Iris pigment epithelial cell (primary cell): ENCODE measurements around the gene B3GNT2.
A peak's percentile ranks its signal among the peaks of the same experiment; 100 is the strongest.
"Not testable (repeated sequence)": the region's sequence is repeated elsewhere in the genome, so short reads cannot be mapped to it uniquely, and the experiment has no call there.

Experiments
- DNase-seq: peaks from one replicate; pipeline ENCODE4 v3.0.0-alpha.2; 2011; ENCODE audit warnings: low read depth

B3GNT2 gene

GRCh38 chr2:62185475-62186155, 10.3 kb upstream of the B3GNT2 start:
- DNase-seq = no peak

DNA sequence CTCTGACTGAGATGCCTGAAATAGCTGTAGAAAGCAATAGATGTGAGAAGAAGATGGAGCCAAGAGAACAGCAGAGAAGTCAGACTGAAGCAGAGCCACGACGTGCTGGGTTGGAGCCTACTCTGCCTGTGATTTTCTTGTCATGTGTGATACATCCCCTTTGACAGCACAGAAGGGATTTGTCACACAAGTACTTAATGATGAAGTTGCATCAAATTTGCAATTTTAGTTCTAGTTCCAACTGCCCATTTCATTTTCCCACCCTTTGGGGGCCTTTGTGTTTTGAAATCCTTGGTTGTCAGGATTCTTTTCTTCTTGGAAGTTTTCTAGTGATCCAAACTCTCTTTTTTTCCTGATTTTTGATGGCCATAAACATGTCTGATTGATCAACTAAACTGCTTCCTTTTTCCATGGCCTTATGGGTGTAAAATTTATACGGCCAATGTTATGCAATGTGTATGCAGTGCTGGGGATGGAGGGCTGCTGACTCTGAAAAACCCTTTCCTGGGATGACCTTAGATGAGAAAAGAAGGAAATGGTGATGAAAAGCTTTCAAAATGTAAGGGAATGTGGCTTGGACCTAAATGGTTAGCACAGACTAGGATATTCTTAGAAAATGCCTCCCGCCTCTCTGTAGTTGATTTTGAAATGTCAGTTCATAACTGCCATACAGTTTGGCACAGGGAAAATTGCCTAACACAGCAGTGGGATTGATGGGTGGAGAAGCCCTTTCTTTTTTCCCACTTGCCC, 9.6 kb upstream of the B3GNT2 start:
- DNase-seq = no peak

DNA sequence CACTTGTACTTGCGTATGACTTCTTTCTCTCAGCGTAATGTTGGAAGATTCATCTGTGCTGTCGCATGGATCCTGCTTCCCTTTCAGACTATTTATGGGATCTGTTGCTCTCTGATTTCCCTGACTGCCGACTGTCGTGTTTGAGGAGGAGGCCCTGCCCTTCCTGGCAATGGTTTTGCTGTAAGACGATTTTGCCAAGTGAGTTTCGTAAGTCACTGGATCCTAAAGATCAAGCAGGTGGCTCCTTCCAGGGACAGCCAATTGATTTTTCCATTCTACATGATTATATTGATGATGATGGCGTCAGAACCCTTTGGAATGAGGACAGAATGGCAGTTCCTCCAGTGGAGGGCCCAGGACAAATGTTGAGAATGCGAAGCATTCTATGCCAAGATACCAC, 8.7 kb upstream of the B3GNT2 start:
- DNase-seq = no peak

DNA sequence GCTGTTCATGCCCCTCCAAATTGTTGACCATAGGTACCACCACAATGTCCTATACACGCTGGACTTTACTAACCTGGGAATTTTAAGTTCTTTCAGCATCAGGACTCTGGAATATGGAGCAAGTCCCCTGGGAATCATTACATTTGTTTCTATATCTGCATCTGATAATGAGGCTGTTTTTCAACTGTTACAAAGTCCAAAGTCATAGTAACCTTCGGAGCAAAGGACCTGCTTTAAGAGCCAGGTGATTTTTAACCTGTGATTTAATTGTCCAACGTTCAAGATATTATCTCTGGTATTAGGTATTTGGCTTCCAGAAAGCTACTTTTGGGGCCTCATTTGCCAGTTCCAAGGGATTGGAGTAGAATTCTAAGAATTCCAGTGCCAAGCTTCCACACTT, 7.5 kb upstream of the B3GNT2 start:
- no peak for DNase-seq

DNA sequence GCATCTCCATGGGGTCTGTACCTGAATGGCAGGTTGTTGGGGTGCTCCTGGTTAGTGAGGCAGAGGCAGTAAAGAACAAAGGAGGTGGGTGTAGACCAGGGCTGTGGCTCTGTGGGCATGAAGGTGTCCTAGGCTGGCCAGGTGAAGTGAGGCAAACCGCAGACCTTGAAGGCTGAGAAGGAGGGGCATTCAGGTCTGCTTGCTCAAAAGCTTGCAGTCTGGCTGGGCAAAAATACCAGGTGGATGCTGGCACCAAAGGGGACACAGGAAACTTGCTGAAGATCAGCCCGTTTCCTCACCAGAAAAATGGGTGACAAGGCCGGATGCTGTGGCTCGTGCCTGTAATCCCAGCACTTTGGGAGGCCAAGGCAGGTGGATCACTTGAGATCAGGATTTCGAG, 6.7 kb upstream of the B3GNT2 start:
- DNase-seq = no peak

DNA sequence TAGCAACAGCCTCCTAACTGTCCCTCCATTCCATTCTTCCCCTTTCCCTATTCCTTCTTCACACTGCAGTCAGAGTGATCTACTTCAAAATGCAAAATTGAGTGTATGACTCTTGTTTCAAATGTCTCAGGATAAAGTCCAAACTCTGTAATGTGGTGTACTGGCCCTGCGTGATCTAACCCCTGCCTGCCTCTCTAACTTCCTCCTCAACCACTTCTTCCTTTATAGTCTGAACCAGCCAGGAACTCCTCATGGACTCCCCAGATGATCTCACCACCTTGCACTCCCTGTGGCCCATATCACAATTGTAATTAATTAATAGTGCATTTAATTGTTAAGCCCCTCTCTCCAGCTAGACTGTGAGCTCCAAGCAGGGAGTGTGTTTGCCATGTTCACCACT, 3.1 kb upstream of the B3GNT2 start:
- DNase-seq = no peak

GRCh38 chr2:62194558-62195420, 1.1 kb upstream of the B3GNT2 start:
- no peak for DNase-seq

DNA sequence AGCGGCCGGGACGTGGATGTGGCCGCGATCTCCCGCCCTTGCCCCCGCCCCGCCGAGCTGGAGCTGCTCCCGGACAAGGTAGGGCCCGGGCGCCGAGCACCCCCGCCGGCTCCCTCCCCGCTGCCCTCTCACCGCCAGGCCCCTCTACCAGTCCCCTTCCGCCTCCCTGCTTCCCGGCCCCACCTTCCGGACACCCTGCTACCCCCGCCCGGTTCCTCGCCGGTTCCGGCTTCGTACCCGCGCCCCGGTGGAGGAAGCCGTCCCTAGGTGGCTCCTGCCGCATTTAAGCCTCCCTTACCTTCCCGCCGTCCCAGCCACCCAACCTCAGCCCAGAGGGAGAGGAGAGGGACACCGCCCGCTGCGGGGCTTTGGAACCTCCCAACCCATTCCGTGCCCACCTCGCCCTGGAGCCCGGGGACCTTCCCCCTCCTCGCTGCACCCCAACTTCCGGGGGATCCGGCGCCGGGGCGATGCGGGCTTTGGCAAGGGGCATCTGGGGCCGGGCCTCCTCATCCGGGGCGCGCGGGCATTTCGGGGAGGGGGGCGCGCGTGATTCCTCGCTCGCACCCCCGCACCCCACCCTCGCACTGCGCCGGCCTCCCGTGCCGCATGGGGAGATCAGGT, 475 bp downstream of the B3GNT2 start:
- no peak for DNase-seq

GRCh38 chr2:62197011-62197924, 1.4 kb downstream of the B3GNT2 start:
- DNase-seq = no peak

DNA sequence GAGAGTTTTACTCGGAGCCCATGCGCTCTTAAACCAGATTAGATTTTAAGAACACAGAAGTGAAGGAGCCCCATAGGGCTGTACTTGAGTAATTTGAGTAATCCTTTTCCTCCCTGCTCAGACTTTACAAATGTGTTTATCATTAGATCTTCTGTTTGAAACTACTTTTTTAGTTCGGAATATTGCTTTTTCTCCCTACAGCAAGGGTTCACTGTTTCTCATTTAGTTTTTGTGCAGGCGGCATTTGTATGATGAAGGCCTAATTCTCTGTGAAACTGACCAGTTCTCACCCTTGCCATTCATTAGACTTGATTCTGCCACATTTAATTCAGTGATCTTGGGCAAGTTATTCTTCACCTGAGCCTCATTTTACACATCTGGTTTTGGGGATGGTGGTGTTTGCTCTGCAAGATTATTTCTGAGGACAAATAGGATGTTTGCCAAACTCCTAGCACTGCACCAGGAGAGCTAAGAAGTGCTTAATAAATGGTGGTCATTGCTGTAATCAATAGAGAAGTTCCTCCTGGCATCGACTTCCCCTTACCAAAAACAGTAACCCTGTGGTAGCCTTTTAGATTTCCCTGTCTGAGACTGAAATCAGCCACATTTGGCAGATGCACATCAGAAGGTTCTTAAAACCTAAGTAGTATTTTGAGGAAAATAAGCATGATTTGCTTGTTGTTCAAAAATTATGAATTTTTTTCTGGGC, 2.2 kb downstream of the B3GNT2 start:
- no peak for DNase-seq

GRCh38 chr2:62198854-62199253, 2.9 kb downstream of the B3GNT2 start:
- not testable (repeated sequence) for DNase-seq

- peak; percentile 86 for DNase-seq
Measured at GRCh38 chr2:62199392-62200125, 3.6 kb downstream of the B3GNT2 start.

- no peak for DNase-seq
Measured at GRCh38 chr2:62200291-62200841, 4.5 kb downstream of the B3GNT2 start.

- no peak for DNase-seq
Measured at GRCh38 chr2:62200868-62201267, 5.0 kb downstream of the B3GNT2 start.

DNA sequence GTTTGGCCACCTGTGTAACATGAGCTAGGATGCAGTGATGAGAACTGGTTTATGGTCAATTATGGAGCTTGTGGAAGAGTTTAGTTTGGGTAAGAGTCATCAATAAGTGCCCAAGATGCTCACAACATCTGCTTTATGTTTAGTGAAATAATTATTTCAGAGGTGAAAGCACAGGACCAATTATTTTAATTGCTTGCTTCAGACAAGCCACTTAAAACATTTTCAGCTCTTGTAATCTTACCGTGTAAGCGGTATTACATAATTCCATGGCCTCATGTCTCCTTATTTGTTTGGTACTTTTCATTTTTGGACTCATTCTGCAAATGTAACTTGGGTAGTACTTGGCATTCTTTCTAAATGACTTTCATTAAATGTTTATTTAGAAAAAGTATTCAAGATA, 5.4 kb downstream of the B3GNT2 start:
- DNase-seq = peak; percentile 74

GRCh38 chr2:62202019-62202722, 6.3 kb downstream of the B3GNT2 start:
- no peak for DNase-seq

GRCh38 chr2:62202729-62203128, 6.8 kb downstream of the B3GNT2 start:
- DNase-seq = no peak

DNA sequence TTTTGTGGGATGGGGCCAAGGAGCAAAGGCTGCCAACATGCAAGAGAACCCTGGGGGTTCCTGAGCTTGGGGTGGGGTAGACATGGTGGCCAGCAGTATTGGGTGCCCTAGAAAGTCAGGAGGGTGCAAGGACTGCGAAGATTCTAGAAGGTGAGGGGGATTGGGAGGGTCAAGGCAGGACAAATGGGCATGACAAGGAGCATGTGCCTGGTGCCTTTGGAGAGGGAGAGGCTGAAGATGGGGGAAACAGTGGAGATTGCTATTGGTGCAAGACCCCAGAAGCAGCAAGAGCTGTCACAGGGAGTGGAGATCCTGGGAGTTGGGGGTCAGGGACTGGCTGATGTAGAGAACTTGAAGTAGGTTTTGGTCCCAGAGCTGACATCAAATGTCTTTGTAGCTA, 7.5 kb downstream of the B3GNT2 start:
- DNase-seq = no peak

DNA sequence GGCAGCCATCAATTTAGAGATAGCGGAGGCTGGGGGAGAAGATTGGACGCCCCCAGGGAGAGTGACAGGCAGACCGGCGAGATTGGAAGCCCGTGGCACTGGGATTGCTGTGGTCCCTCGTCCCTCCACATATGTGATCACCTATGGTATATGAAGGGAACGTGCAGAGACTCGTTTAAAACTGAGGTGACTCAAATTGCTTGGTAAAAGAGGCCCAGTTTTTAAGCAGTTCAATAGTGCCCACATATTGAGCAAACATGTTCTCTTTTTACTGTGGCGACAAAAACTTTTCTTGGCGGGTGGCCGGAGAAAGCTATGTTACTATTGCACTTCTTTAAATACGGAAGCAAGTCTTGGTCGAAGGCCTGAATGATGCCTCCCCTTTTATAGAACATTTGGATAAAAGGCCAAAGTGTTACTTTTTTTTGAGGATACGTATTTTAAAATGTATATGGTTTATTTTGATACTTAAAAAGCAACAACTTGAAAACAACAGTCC, 9.1 kb downstream of the B3GNT2 start:
- DNase-seq = no peak
